Sigmoid colon (tissue), 4 donors: ENCODE data around the gene PPP1R7.

ENCODE experiments used
- CTCF ChIP-seq, 4 experiments: fragments of 450-650 bp in 3 of 4; fragments of 200-600 bp in 1 of 4; IDR thresholded peaks; one replicate each; pipeline ENCODE4 v1.5.1; 2016 to 2019; ENCODE audit warnings: antibody characterized with exemption in 4 of 4, mild to moderate bottlenecking in 3 of 4, moderate library complexity in 2 of 4
- EP300 ChIP-seq, 4 donors: sonication (generic); formaldehyde crosslinking; IDR thresholded peaks; one replicate each; pipeline ENCODE4 v1.6.1; 2017; ENCODE audit warnings: antibody characterized with exemption in 4 of 4
- POLR2A ChIP-seq, 2 donors: fragments of 450-650 bp; IDR thresholded peaks; one replicate each; pipeline ENCODE4 v1.6.1; 2016; ENCODE audit warnings: antibody characterized with exemption in 2 of 2, mild to moderate bottlenecking in 2 of 2, moderate library complexity in 2 of 2
- POLR2AphosphoS5 ChIP-seq, 4 donors: sonication (generic); formaldehyde crosslinking; IDR thresholded peaks; one replicate each; pipeline ENCODE4 v1.6.1; 2017; ENCODE audit warnings: antibody characterized with exemption in 4 of 4

GRCh38 chr2:241207151-241207550 is 56.9 kb downstream of the PPP1R7 start:
- TF ChIP-seq POLR2A (IDR thresholded peaks at IDR 0.05) (no peak), CTCF (IDR thresholded peaks at IDR 0.05) (no peak), EP300 (IDR thresholded peaks at IDR 0.05) (no peak), POLR2AphosphoS5 (IDR thresholded peaks at IDR 0.05) (no peak)
